GM13977 (cell line): ENCODE results near the gene MRPS17.

Experiments
- DNase-seq: peaks from one replicate; pipeline ENCODE4 v3.0.0; 2012; ENCODE audit warnings: low spot score
- in situ Hi-C: fragments of 300-500 bp; cut with MboI; formaldehyde crosslinking; loops from one replicate; pipeline ENCODE4 v1.12.0; 2022; ENCODE audit warnings: low sequenced_read_pairs, low pct_unique_long_range_greater_than_20kb, mixed read lengths, inconsistent platforms; ENCODE audit not compliant: unreplicated experiment
- TF ChIP-seq, protein P1 (sequence below): IDR thresholded peaks from 2 replicates; pipeline ENCODE4 v1.5.1; 2012; ENCODE audit warnings: mild to moderate bottlenecking, control low read depth; ENCODE audit not compliant: insufficient read depth; ENCODE audit errors: extremely low read depth, missing control alignments

MRPS17 gene

GRCh38 chr7:55992346-55992745 lies 40.7 kb downstream of the MRPS17 start:
- no peak for DNase-seq
- in situ Hi-C loops, result no loop called here

GRCh38 chr7:55996856-55997500 lies 45.3 kb downstream of the MRPS17 start:
- in situ Hi-C loops, result no loop called here
- TF ChIP-seq, protein P1, sequence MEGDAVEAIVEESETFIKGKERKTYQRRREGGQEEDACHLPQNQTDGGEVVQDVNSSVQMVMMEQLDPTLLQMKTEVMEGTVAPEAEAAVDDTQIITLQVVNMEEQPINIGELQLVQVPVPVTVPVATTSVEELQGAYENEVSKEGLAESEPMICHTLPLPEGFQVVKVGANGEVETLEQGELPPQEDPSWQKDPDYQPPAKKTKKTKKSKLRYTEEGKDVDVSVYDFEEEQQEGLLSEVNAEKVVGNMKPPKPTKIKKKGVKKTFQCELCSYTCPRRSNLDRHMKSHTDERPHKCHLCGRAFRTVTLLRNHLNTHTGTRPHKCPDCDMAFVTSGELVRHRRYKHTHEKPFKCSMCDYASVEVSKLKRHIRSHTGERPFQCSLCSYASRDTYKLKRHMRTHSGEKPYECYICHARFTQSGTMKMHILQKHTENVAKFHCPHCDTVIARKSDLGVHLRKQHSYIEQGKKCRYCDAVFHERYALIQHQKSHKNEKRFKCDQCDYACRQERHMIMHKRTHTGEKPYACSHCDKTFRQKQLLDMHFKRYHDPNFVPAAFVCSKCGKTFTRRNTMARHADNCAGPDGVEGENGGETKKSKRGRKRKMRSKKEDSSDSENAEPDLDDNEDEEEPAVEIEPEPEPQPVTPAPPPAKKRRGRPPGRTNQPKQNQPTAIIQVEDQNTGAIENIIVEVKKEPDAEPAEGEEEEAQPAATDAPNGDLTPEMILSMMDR, result no peak
- no peak for DNase-seq

More at GRCh38 chr7:55992346-55992745, 40.7 kb downstream of the MRPS17 start:
- TF ChIP-seq, protein P1, result no peak

DNA sequence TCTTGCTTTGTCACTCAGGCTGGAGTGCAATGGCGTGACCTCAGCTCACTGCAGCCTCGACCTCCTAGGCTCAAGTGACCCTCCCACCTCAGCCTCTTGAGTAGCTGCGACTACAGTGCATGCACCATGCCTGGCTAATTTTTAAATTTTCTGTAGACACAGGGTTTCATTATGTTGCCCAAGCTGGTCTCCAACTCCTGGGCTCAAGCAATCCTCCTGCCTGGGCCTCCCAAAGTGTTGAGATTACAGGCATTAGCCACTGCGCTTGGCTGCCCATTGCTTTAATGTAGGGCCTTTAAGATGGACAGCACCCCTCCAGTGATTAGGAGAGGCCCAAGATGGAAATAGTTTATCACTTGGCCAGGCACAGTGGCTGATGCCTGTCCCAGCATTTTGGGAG lies 52.1 kb downstream of the MRPS17 start:
- in situ Hi-C loops, result loop anchor here (10.0 kb wide), 1 partner anchor 71 kb away; no protein-coding TSS in a partner anchor
- TF ChIP-seq, protein P1, result no peak
- DNase-seq, result no peak
